Fibroblast of lung (primary cell): ENCODE data around the gene LRRFIP1. TPM values are rescaled to one million over a fixed set of nuclear protein-coding genes. Genes with fewer than 3 reads are reported as not detected.

ENCODE experiments used
- DNase-seq, 2 donors: peaks; one replicate each; pipeline versions ENCODE4 v3.0.0 to v3.0.0-alpha.2; 2010; ENCODE audit warnings: low read depth in 2 of 2
- H2AFZ ChIP-seq: 2 replicates; pipeline ENCODE4 v1.5.1; 2012; ENCODE audit warnings: low read length, control low read depth, inconsistent platforms
- H3K27ac ChIP-seq: 2 replicates; pipeline ENCODE4 v1.5.1; 2011; ENCODE audit warnings: low read length, control low read depth; ENCODE audit not compliant: insufficient read depth
- H3K27me3 ChIP-seq: 2 replicates; pipeline ENCODE4 v1.5.1; 2011; ENCODE audit warnings: mild to moderate bottlenecking, low read length; ENCODE audit not compliant: control insufficient read depth, insufficient read depth
- H3K36me3 ChIP-seq: 2 replicates; pipeline ENCODE4 v1.5.1; 2011; ENCODE audit warnings: low read length; ENCODE audit not compliant: control insufficient read depth, insufficient read depth
- H3K4me1 ChIP-seq: 2 replicates; pipeline ENCODE4 v1.5.1; 2011; ENCODE audit warnings: low read length; ENCODE audit not compliant: control insufficient read depth, insufficient read depth; ENCODE audit errors: extremely low read depth
- H3K4me2 ChIP-seq: 2 replicates; pipeline ENCODE4 v1.5.1; 2011; ENCODE audit warnings: low read length, control low read depth; ENCODE audit not compliant: insufficient read depth; ENCODE audit errors: extremely low read depth
- H3K4me3 ChIP-seq, 4 experiments: fragments of 200-600 bp in 1 of 4; sonication (generic) in 1 of 4; replicated peaks in 1 of 4; 2 replicates each; pipeline ENCODE4 v1.5.1; 2011 to 2016; ENCODE audit warnings: low read length in 4 of 4, low read depth in 3 of 4, mild to moderate bottlenecking in 3 of 4, control low read depth in 2 of 4, inconsistent platforms in 1 of 4, mixed read lengths in 1 of 4; ENCODE audit not compliant: insufficient read depth in 1 of 4; ENCODE audit errors: control extremely low read depth in 1 of 4
- H3K79me2 ChIP-seq: 2 replicates; pipeline ENCODE4 v1.5.1; 2012; ENCODE audit warnings: mild to moderate bottlenecking, low read length, inconsistent platforms; ENCODE audit not compliant: control insufficient read depth, insufficient read depth
- H3K9ac ChIP-seq: 2 replicates; pipeline ENCODE4 v1.5.1; 2011; ENCODE audit warnings: mild to moderate bottlenecking, low read length, control low read depth; ENCODE audit not compliant: insufficient read depth
- H3K9me3 ChIP-seq: 2 replicates; pipeline ENCODE4 v1.5.1; 2012; ENCODE audit warnings: low read depth, low read length; ENCODE audit not compliant: control insufficient read depth, insufficient read depth
- H4K20me1 ChIP-seq: 2 replicates; pipeline ENCODE4 v1.5.1; 2011; ENCODE audit warnings: low read length; ENCODE audit not compliant: control insufficient read depth, insufficient read depth; ENCODE audit errors: extremely low read depth
- CTCF ChIP-seq, 2 donors: IDR thresholded peaks in 1 of 2; conservative IDR thresholded peaks in 1 of 2; 1 replicate in 1 of 2; 2 replicates in 1 of 2; pipeline ENCODE4 v1.5.1; 2011 to 2012; ENCODE audit warnings: low read length in 2 of 2, control low read depth in 1 of 2, inconsistent platforms in 1 of 2, low read depth in 1 of 2, mild to moderate bottlenecking in 1 of 2
- EZH2 ChIP-seq: IDR thresholded peaks from 2 replicates; pipeline ENCODE4 v1.5.1; 2012; ENCODE audit warnings: low read length, control low read depth, mild to moderate bottlenecking; ENCODE audit errors: missing control alignments
- polyA minus RNA-seq: library from RNA; depleted of rRNA, polyadenylated mRNA; stranded (reverse); fragments of >200 nt; gene quantifications from 2 replicates; pipeline ENCODE4 v1.2.3, GENCODE V29; 2011; ENCODE audit warnings: low replicate concordance
- polyA plus RNA-seq, 2 donors: library from polyadenylated mRNA; depleted of rRNA in 1 of 2; stranded (reverse) in 1 of 2; unstranded in 1 of 2; fragments of >200 nt; gene quantifications; 2 replicates each; pipeline ENCODE4 v1.2.1, GENCODE V29; 2011 to 2012; ENCODE audit warnings: missing spikeins in 1 of 2
- total RNA-seq: library from RNA; depleted of rRNA; stranded (reverse); fragments of >200 nt; gene quantifications from 2 replicates; pipeline ENCODE4 v1.2.1, GENCODE V29; 2014

The LRRFIP1 gene
- total RNA-seq (37.0 and 58.1 TPM in 2 replicates), polyA plus RNA-seq (85.9 and 113 TPM in 2 replicates), polyA minus RNA-seq (9.6 and 10.0 TPM in 2 replicates)
- polyA plus RNA-seq (2012) = 74.2 and 102 TPM in 2 replicates

GRCh38 chr2:237627441-237628246, at the start of gene LRRFIP1:
TSS of gene LRRFIP1 (plus strand) at chr2:237627587. CDS start at chr2:237627645, 58 bp downstream.
- peaks cover 2% of the 10 kb centered on the region for H3K79me2 ChIP-seq
- H3K27me3 ChIP-seq = peaks cover 2% of the 10 kb centered on the region
- H2AFZ ChIP-seq = no peak within 1 kb of the TSS
- H3K4me3 ChIP-seq = peak within 1 kb of the TSS; percentile 46 to 88 (median 68)
- peaks cover 1% of the 10 kb centered on the region for H3K36me3 ChIP-seq
- peak within 1 kb of the TSS; percentile 76 for H3K4me2 ChIP-seq
- TF ChIP-seq EZH2 (no peak), CTCF (conservative IDR thresholded peaks at IDR 0.05 in 1 of 2, IDR thresholded peaks at IDR 0.05 in 1 of 2; ENCODE audit: low read depth in 1 of 2, low read length in 2 of 2) (peak in 1 of 2 donors; percentile 11)
- peak in 1 of 2 donors; percentile 34 for DNase-seq
- no peaks in the 10 kb centered on the region for H3K9me3 ChIP-seq
- no peaks in the 10 kb centered on the region for H4K20me1 ChIP-seq
- H3K9ac ChIP-seq = peak within 1 kb of the TSS; percentile 77
- H3K27ac ChIP-seq = peak within 1 kb of the TSS; percentile 11
- no peaks in the 10 kb centered on the region for H3K4me1 ChIP-seq

- Histone ChIP-seq H3K9ac (no peak overlapping the region), H3K4me1 (peaks cover 2% of the 10 kb centered on the region), H3K9me3 (no peaks in the 10 kb centered on the region), H4K20me1 (no peaks in the 10 kb centered on the region), H3K79me2 (no peaks in the 10 kb centered on the region), H3K27ac (no peak overlapping the region), H3K4me2 (no peak overlapping the region), H3K36me3 (no peaks in the 10 kb centered on the region), H3K27me3 (no peaks in the 10 kb centered on the region), H2AFZ (no peak overlapping the region), H3K4me3 (no peak overlapping the region)
- TF ChIP-seq EZH2 (no peak), CTCF (conservative IDR thresholded peaks at IDR 0.05 in 1 of 2, IDR thresholded peaks at IDR 0.05 in 1 of 2; ENCODE audit: low read depth in 1 of 2, low read length in 2 of 2) (no peak)
- no peak for DNase-seq
Measured at GRCh38 chr2:237577956-237578870, 49.2 kb upstream of the LRRFIP1 start.

- Histone ChIP-seq H2AFZ (no peak overlapping the region), H3K27ac (no peak overlapping the region), H3K9me3 (no peaks in the 10 kb centered on the region), H3K27me3 (no peaks in the 10 kb centered on the region), H3K9ac (no peak overlapping the region), H3K4me3 (no peak overlapping the region), H3K36me3 (no peaks in the 10 kb centered on the region), H3K79me2 (no peaks in the 10 kb centered on the region), H4K20me1 (no peaks in the 10 kb centered on the region), H3K4me1 (peaks cover 2% of the 10 kb centered on the region), H3K4me2 (peak overlapping the region; percentile 78)
- TF ChIP-seq EZH2 (no peak), CTCF (conservative IDR thresholded peaks at IDR 0.05 in 1 of 2, IDR thresholded peaks at IDR 0.05 in 1 of 2; ENCODE audit: low read depth in 1 of 2, low read length in 2 of 2) (no peak)
- no peak for DNase-seq
Measured at GRCh38 chr2:237581326-237581725, 46.1 kb upstream of the LRRFIP1 start.
